Endothelial cell of coronary artery (primary cell): ENCODE measurements around the gene TMEM181. TPM values are rescaled to one million over a fixed set of nuclear protein-coding genes. Genes with fewer than 3 reads are reported as not detected.

Experiments
- total RNA-seq: library from RNA; depleted of rRNA; stranded (reverse); fragments of >200 nt; gene quantifications from 2 replicates; pipeline ENCODE4 v1.2.3, GENCODE V29; 2014

Gene TMEM181, protein sequence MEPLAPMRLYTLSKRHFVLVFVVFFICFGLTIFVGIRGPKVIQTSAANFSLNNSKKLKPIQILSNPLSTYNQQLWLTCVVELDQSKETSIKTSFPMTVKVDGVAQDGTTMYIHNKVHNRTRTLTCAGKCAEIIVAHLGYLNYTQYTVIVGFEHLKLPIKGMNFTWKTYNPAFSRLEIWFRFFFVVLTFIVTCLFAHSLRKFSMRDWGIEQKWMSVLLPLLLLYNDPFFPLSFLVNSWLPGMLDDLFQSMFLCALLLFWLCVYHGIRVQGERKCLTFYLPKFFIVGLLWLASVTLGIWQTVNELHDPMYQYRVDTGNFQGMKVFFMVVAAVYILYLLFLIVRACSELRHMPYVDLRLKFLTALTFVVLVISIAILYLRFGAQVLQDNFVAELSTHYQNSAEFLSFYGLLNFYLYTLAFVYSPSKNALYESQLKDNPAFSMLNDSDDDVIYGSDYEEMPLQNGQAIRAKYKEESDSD
- 52.2 and 63.7 TPM in 2 replicates for total RNA-seq

DNA sequence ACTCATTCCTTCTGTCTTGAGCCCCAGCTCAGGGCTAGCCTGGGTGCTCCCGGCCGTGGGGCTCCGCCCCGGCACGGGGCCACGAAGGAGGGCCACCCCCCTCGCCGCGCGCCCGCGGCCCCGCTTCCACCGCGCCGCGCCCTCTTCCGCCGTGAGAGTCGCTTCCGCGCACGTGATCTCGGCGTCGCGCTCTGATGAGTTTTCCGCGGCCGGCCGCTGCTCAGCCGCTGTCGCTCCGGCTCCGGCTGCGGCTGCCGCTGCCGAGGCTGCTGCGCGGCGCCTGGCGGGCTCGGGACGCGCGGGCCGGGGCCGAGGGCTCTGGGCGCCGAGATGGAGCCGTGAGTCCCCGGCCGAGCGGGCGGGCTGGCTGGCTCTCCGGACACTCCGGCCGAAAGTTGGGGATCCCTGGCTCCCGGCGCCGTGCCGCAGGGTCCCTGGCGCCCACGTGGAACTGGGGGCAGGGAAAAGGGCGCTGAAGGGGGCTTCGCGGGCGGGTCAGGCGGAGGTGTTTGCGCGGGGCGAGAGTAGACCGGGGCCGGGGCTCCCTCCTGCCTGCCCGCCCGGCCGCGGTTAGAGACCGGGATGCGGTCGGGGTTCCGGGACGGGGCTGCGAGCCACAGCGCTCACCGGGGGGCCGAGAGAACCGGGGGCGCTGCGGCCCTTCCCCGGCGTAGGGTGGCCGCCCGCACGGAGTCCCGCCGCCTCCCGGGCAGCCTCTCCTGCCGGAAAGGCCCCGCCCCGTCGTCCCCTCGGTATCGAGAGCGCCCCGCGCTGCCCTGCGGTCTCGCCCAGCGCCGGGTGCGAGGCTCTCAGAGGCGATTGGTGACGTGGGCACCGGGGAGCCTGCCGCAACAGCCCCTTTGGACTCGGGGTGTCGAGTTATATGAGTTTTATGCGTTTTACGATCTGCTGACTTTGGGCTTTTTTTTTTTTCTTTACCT is at the start of gene TMEM181:
Gene TMEM181, plus strand, starts transcription at position 197 of the 941 bp plus-strand sequence. Its CDS starts 134 bp downstream, at position 331.

DNA sequence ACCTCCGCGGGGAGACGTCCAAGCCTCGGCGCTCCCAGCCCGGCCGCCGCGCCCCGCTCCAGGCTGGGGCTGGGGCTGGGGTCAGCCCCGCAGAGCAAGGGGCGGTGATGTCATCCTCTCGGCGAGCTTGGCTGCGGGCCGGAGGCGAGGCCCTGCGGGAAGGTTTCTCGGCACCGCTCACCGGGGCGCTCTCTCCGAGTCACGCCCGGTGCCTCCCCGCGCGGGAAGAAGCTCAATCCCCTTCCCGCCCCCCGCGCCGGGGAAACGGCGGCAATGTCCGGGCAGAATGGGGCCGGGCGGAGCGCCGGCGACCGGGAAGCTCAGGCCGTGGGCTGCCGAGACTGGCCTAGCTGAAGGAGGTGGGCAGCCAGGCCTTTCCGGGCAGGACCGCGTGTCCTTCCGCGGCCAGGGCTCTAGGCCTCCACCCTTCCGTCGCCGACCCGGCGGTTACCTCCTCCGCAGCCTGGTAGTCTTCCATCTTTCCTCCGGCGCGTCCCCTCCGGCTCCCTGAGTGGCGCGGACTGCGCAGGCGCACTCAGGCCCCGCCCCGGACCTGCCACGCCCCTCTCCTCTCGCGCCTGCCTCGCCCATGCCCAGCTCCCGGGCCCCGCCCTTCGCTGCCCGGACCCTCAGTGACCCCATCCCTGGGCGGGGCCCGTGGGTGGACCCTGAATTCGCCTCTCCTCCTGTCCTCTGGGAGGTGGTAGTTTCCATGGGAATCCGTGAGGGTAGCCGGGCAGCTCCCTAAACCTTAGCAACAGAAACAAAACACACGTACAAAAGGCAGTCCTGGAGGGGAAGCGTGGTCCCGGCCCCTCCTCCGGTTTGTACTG is 84.6 kb downstream of the TMEM181 start, which contains the start of gene DYNLT1:
Gene DYNLT1, minus strand, starts transcription at position 513 of the 833 bp plus-strand sequence. Its CDS starts 35 bp downstream, at position 478.

DNA sequence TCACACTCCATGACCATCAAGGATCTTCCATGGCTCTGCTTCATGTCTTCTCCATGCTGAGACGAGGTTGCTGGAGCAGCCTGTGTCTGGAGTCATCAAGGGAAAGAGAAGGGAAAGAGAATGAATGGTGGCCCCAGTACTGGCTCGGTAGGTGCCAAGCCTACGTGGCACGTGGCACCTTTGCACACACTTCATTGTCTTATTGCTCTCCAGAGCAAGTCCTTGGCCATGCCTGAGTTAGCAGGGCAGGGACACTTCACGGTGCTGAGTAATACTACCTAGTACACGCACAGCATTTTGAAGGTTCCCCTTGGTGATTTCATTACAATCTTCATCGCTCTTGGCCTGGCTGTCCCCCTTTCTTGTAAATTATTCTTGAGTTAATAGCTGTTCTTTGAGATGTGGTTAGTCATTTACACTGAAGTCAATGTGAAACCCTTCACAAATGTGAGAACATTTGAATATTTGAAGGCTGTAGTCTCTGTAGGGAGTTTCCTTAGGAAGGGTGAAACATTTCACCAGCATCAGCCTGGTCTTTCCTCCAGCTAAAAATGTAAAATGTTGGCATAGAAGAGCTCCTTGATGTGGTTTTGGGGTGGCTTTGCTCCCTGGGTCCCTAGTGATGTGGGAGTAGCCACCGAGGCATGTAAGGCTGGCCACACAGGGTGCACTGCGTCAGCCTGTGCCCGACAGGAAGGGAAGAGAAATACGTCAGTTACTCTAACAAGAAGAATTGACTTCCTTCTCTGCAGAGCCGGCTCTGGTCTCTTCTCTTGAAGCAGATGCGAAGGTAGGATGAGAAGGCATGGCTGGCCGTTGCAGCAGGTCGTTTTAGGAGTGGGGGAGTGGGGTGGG is 89.6 kb downstream of the TMEM181 start, which contains the start of gene SYTL3:
Gene SYTL3, plus strand, starts transcription at position 766 of the 855 bp plus-strand sequence. CDS start 13,215 bp downstream, outside the sequence.

Other genes with a start within 250 kb of the TMEM181 start
- 63.7 and 85.8 TPM in 2 replicates for gene TULP4, start 247.6 kb upstream of the TMEM181 start, total RNA-seq
- gene DYNLT1, start 84.7 kb downstream of the TMEM181 start, total RNA-seq = 71.3 and 83.8 TPM in 2 replicates
- gene SYTL3, start 90.0 kb downstream of the TMEM181 start, total RNA-seq = 0.99 and 2.6 TPM in 2 replicates